Measurements from ENCODE around the gene CCDC50. TPM values are rescaled to one million over a fixed set of nuclear protein-coding genes. Genes with fewer than 3 reads are reported as not detected.

CCDC50 gene
- total and polyA plus RNA-seq, 10 of the 15 experiments (the other 5 are each of a cell fraction or from before 2014, with no cell fraction given): 46.7 to 150 (median 125) TPM

GRCh38 chr3:191425322-191425734 lies 96.1 kb downstream of the CCDC50 start:
- DNase-seq (ENCODE audit: low read depth, low spot score) (no peak), ATAC-seq (no peak), FAIRE-seq (no peak)
- H3K4me1 ChIP-seq (ENCODE audit: control insufficient read depth, insufficient read depth, low read length): no peaks in the 10 kb centered on the region
- peaks cover 0 to 1% of the 10 kb centered on the region in 2 experiments; a peak in 1 of 4 replicates for H3K27me3 ChIP-seq (replicated peaks in 1 of 2; ENCODE audit: control insufficient read depth in 2 of 2, insufficient read depth in 2 of 2, low read length in 1 of 2)
- no peak overlapping the region for H3K9ac ChIP-seq (ENCODE audit: control insufficient read depth, insufficient read depth, low read length)
- in situ Hi-C loops (cut with MboI) (no loop called here), intact Hi-C loops (cut with micrococcal nuclease; ENCODE audit: unreplicated experiment) (no loop called here)
- POLR2A ChIA-PET: no interaction called here
- SMC1A ChIA-PET (ENCODE audit: uncharacterized antibody, unreplicated experiment): interaction anchor here (1.2 to 1.9 kb wide), 2 partner anchors 16 to 289 kb away, joined by 3 to 5 read pairs; no protein-coding TSS in a partner anchor
- H3K9me3 ChIP-seq (replicated peaks; ENCODE audit: control insufficient read depth, insufficient read depth, low read length): no peaks in the 10 kb centered on the region
- H3K36me3 ChIP-seq (ENCODE audit: control insufficient read depth in 2 of 2, insufficient read depth in 2 of 2, low read length in 1 of 2): no peaks in the 10 kb centered on the region
- no peak overlapping the region for H3K4me3 ChIP-seq
- H2AFZ ChIP-seq (ENCODE audit: control insufficient read depth, low read depth, low read length): no peak overlapping the region
- H3K27ac ChIP-seq (ENCODE audit: control insufficient read depth, insufficient read depth): no peak overlapping the region
- RAD21 ChIA-PET (ENCODE audit: unreplicated experiment): interaction anchor here (1.1 to 2.5 kb wide), 2 partner anchors 181 to 1018 kb away, joined by 5 read pairs; no protein-coding TSS in a partner anchor
- H4K20me1 ChIP-seq (ENCODE audit: control insufficient read depth, insufficient read depth): no peaks in the 10 kb centered on the region
- 55% methylated on average over 11 of the region's 11 CpGs for WGBS (ENCODE audit: insufficient coverage, insufficient replicate concordance, low lambda C conversion rate, missing lambda C conversion rate)
- BruUV-seq (replicated peaks): no TSS peak
- H3K79me2 ChIP-seq (ENCODE audit: control insufficient read depth, insufficient read depth, low read length): no peaks in the 10 kb centered on the region
- CTCF ChIA-PET: interaction anchor here (1.3 to 1.8 kb wide), 5 partner anchors 10 to 1019 kb away, joined by 3 to 7 read pairs (median 4); no protein-coding TSS in a partner anchor
- no peak overlapping the region for H3K4me2 ChIP-seq (ENCODE audit: control insufficient read depth, insufficient read depth)
- TF ChIP-seq KLF5 (IDR thresholded peaks at IDR 0.05; ENCODE audit: partially characterized antibody) (no peak), BCL3 (IDR thresholded peaks at IDR 0.05; ENCODE audit: borderline replicate concordance, insufficient read depth, low read depth, low read length, poor library complexity, severe bottlenecking) (no peak), CBFB (IDR thresholded peaks at IDR 0.05; ENCODE audit: low read depth) (no peak), ZBTB11 (CRISPR knock-in tag; IDR thresholded peaks at IDR 0.05) (no peak), JUNB (IDR thresholded peaks at IDR 0.05) (no peak), IRF3 (IDR thresholded peaks at IDR 0.05) (no peak), EGR1 (IDR thresholded peaks at IDR 0.05; ENCODE audit: borderline replicate concordance in 1 of 2, low read depth in 2 of 2, low read length in 2 of 2) (no peak), RAD21 (IDR thresholded peaks at IDR 0.05; ENCODE audit: insufficient read depth, low read depth, low read length) (no peak), KAT2A (conservative IDR thresholded peaks at IDR 0.05; ENCODE audit: control insufficient read depth, low read depth, low read length) (no peak), CBX5 (IDR thresholded peaks at IDR 0.05; ENCODE audit: low read depth) (no peak), RAD51 (IDR thresholded peaks at IDR 0.05) (no peak), IKZF1 (conservative IDR thresholded peaks at IDR 0.05) (no peak), EED (IDR thresholded peaks at IDR 0.05; ENCODE audit: low read depth) (no peak), ZNF592 (IDR thresholded peaks at IDR 0.05) (no peak)

All from GM12878 (cell line).